NK-92 (cell line): ENCODE measurements around the gene MISP.

Experiments used
- DNase-seq: peaks from one replicate; lab custom pipeline; 2025; ENCODE audit not compliant: unreplicated experiment; lab: John Stamatoyannopoulos, UW

Gene MISP

DNA sequence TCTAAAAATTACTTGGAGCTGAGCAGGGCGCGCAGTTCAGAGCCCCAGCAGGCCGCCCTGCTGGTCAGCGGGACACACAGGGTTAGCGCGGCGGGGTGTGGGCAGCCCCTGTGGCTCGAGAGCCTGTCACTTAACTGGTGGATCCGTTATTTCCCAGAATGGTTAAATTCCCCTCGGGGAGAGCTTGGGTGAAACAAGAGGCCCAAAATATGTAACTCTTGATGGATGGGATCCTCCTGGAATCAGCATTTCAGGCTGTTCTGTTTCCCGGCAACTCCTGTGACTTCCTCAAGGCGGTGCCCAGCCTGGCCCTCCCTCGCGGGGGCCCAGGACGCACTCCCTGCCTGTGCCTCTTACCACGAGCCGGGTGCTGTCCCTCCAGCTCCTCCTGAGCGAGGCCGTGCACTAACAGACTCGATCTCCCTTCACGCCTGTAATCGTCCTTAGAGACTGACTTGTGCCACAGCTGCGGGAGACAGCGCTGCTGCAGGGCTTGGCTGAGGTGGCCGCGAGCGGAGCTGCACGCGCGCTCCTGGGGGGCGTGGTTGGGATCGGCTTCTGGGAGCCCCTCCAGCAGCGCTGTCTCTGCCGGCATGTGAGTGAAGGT is 56.0 kb downstream of the MISP start:
- no peak for DNase-seq

GRCh38 chr19:807627-808422 is 56.9 kb downstream of the MISP start:
- DNase-seq: no peak

GRCh38 chr19:808423-808775 is 57.5 kb downstream of the MISP start:
- DNase-seq: no peak

DNA sequence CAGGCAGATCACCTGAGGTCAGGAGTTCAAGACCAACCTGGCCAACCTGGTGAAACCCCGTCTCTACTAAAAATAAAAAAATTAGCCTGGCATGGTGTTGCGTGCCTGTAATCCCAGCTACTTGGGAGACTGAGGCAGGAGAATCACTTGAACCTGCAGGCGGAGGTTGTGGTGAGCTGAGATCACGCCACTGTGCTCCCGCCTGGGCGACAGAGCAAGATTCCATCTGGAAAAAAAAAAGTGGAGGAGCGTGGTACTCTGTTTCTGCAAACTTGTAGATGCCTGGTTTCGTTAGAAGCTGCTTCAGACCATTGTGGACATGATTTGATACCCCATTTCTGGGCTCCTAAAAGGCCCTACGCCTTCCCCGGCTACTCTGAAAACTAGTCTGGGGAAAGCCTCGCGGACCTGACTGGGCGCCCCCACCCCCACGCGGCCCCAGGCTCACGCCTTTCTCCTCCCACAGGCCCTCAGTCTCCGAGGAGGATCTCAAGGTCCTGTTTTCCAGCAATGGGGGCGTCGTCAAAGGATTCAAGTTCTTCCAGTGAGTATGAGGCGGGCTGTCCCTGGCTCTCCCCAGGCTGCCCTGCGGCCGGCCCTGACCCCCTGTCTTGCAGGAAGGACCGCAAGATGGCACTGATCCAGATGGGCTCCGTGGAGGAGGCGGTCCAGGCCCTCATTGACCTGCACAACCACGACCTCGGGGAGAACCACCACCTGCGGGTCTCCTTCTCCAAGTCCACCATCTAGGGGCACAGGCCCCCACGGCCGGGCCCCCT is 59.4 kb downstream of the MISP start:
- no peak for DNase-seq

GRCh38 chr19:810883-811489 is 60.1 kb downstream of the MISP start:
- no peak for DNase-seq

- DNase-seq: no peak
Measured at GRCh38 chr19:811506-812048, 60.7 kb downstream of the MISP start.

DNA sequence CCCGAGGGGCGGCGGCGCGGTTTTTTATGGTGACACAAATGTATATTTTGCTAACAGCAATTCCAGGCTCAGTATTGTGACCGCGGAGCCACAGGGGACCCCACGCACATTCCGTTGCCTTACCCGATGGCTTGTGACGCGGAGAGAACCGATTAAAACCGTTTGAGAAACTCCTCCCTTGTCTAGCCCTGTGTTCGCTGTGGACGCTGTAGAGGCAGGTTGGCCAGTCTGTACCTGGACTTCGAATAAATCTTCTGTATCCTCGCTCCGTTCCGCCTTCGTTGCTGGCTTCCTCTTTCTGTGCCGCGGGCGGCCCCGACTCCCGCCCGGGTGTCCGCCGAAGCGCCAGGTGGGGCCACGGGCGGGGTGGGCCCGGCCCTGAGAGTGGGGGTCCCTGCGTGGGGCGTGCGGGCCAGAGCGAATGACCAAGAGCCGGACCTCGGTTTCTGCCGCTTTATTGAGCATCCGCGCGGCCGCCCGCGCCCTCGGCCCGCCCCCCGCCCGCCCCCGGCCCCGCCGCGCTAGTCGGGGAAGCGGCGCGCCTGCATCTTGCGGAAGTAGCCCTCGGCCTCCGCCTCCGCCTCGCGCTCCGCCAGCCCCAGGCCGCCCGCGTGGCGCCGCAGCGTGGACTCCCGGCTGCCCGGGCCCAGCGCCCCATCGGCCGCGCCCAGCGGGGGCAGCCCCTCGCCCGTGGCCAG is 61.3 kb downstream of the MISP start:
- DNase-seq: no peak

- no peak for DNase-seq
Measured at GRCh38 chr19:812747-813218, 61.9 kb downstream of the MISP start.

GRCh38 chr19:813219-814151 is 62.6 kb downstream of the MISP start:
- no peak for DNase-seq
